WERI-Rb-1 (cell line): Measurements from ENCODE around the gene BCAT1.
"Not testable (repeated sequence)": the region's sequence is repeated elsewhere in the genome, so short reads cannot be mapped to it uniquely, and the experiment has no call there.

Experiments
- DNase-seq: peaks from one replicate; pipeline ENCODE4 v3.0.0-alpha.2; 2020
- H3K27ac ChIP-seq: fragments of 250-450 bp; sonication (Bioruptor Pico); 2 replicates; pipeline ENCODE4 v1.5.1; 2020; ENCODE audit warnings: mild to moderate bottlenecking, moderate library complexity
- H3K27me3 ChIP-seq: fragments of 250-450 bp; sonication (Bioruptor Pico); 2 replicates; pipeline ENCODE4 v1.5.1; 2021; ENCODE audit warnings: mild to moderate bottlenecking, low read depth, moderate library complexity; ENCODE audit not compliant: insufficient read depth, severe bottlenecking
- H3K36me3 ChIP-seq: fragments of 250-450 bp; sonication (Bioruptor Pico); 2 replicates; pipeline ENCODE4 v1.5.1; 2020; ENCODE audit warnings: mild to moderate bottlenecking, moderate library complexity
- H3K4me3 ChIP-seq: 2 replicates; pipeline ENCODE4 v1.5.1; 2011; ENCODE audit warnings: low read depth, mild to moderate bottlenecking, control low read depth, low read length
- H3K9me3 ChIP-seq: fragments of 250-450 bp; sonication (Bioruptor Pico); 2 replicates; pipeline ENCODE4 v1.5.1; 2021; ENCODE audit warnings: mild to moderate bottlenecking, moderate library complexity; ENCODE audit not compliant: severe bottlenecking
- TF ChIP-seq, protein P1 (sequence below): IDR thresholded peaks from 2 replicates; pipeline ENCODE4 v1.5.1; 2011; ENCODE audit warnings: low read depth, mild to moderate bottlenecking, control low read depth, inconsistent platforms, low read length

Gene BCAT1

DNA sequence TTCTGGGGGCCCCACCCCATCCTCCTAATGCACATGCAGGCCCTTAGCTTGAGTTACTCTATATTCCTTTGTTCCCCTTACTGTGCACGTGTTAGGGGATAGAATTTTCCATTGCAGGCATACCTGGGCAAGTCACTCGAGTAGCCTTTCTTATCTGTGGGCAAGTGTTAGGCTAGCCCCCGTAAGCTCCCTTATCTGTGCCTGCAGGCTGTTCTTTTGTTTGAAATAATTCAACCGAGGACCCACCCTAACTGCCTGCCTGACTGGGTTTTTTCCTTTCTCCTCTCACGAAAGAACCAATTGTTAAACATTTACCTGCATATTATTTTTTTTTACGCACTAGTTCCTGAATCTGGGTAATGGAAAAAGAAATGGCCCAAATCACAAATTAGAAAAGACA, 21.3 kb upstream of the BCAT1 start:
- no peak for DNase-seq
- TF ChIP-seq, protein P1, sequence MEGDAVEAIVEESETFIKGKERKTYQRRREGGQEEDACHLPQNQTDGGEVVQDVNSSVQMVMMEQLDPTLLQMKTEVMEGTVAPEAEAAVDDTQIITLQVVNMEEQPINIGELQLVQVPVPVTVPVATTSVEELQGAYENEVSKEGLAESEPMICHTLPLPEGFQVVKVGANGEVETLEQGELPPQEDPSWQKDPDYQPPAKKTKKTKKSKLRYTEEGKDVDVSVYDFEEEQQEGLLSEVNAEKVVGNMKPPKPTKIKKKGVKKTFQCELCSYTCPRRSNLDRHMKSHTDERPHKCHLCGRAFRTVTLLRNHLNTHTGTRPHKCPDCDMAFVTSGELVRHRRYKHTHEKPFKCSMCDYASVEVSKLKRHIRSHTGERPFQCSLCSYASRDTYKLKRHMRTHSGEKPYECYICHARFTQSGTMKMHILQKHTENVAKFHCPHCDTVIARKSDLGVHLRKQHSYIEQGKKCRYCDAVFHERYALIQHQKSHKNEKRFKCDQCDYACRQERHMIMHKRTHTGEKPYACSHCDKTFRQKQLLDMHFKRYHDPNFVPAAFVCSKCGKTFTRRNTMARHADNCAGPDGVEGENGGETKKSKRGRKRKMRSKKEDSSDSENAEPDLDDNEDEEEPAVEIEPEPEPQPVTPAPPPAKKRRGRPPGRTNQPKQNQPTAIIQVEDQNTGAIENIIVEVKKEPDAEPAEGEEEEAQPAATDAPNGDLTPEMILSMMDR: no peak

GRCh38 chr12:24966951-24967564, 18.2 kb upstream of the BCAT1 start:
- H3K9me3 ChIP-seq: peaks cover 6% of the 10 kb centered on the region
- no peak overlapping the region for H3K4me3 ChIP-seq
- H3K27me3 ChIP-seq: no peaks in the 10 kb centered on the region
- no peak overlapping the region for H3K27ac ChIP-seq
- DNase-seq: no peak
- TF ChIP-seq, protein P1: no peak
- no peaks in the 10 kb centered on the region for H3K36me3 ChIP-seq

More for the DNA sequence above, 21.3 kb upstream of the BCAT1 start:
- no peak overlapping the region for H3K27ac ChIP-seq
- no peaks in the 10 kb centered on the region for H3K36me3 ChIP-seq
- H3K27me3 ChIP-seq: no peaks in the 10 kb centered on the region
- H3K4me3 ChIP-seq: no peak overlapping the region
- no peaks in the 10 kb centered on the region for H3K9me3 ChIP-seq

- TF ChIP-seq, protein P1: no peak
- no peak for DNase-seq
- Histone ChIP-seq H3K27ac (no peak overlapping the region), H3K9me3 (peaks cover 6% of the 10 kb centered on the region), H3K4me3 (no peak overlapping the region), H3K36me3 (no peaks in the 10 kb centered on the region), H3K27me3 (peaks cover 10% of the 10 kb centered on the region)
Measured at GRCh38 chr12:24964342-24964741, 15.4 kb upstream of the BCAT1 start.

DNA sequence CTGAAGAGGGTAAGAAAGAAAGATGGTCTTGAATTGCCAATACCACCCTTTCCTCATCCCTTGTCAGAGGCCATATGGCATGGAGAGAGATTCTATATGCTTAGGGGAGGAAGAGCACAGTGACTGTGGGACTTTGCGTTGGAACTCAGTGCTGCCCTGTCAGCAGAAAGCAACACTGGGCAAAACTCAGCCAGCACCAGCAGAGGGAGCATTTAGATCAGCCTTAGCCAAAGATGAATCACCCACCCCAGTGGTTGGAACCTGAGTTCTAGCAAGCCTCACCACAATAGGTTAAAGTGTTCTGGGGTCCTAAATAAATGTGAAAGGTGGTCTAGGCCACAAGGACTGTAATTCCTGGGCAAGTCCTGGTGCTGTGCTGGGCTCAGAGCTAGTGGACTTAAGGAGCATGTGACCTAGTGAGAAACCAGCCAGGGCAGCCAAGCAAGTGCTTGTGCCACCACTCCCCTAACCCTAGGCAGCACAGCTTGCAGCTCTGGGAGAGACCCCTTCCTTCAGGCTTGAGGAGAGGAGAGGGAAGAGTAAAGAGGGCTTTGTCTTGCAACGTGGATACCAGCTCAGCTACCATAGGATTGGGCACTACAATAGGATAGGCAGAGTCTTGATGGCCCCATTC, 11.4 kb upstream of the BCAT1 start:
- peak; percentile 49 for DNase-seq
- H3K36me3 ChIP-seq: no peaks in the 10 kb centered on the region
- no peak overlapping the region for H3K4me3 ChIP-seq
- TF ChIP-seq, protein P1: peak; percentile 85
- peaks cover 6% of the 10 kb centered on the region for H3K9me3 ChIP-seq
- peaks cover 32% of the 10 kb centered on the region for H3K27me3 ChIP-seq
- H3K27ac ChIP-seq: no peak overlapping the region

- H3K36me3 ChIP-seq, H3K4me3 ChIP-seq, H3K27ac ChIP-seq, H3K9me3 ChIP-seq: not testable (repeated sequence)
- H3K27me3 ChIP-seq: peaks cover 53% of the 10 kb centered on the region
- peak; percentile 62 for DNase-seq
Measured at GRCh38 chr12:24956351-24956750, 7.5 kb upstream of the BCAT1 start.

DNA sequence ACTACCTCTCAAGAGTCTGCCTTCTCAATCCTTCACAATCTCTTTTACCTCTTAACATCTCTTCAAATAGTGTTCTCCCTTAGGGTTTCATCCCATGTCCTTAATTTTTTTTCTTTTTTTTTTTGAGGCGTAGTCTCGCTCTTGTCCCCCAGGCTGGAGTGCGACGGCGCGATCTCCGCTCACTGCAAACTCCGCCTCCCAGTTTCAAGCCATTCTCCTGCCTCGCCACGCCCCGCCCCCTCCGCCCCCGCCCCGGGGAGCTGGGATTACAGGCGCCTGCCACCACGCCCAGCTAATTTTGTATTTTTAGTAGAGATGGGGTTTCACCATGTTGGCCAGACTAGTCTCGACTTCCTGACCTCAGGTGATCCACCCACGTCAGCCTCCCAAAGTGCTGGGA, 7.0 kb upstream of the BCAT1 start:
- DNase-seq: peak; percentile 68
- H3K27me3 ChIP-seq: peaks cover 55% of the 10 kb centered on the region
- no peaks in the 10 kb centered on the region for H3K36me3 ChIP-seq
- TF ChIP-seq, protein P1: no peak
- H3K9me3 ChIP-seq: no peaks in the 10 kb centered on the region
- H3K4me3 ChIP-seq: no peak overlapping the region
- no peak overlapping the region for H3K27ac ChIP-seq
